Measurements from ENCODE around the gene CTTNBP2.

Gene CTTNBP2

GRCh38 chr7:117685795-117686194 lies 187.4 kb downstream of the CTTNBP2 start:
- H3K27ac Mint-ChIP-seq = no peak overlapping the region
- H3K9me3 Mint-ChIP-seq = no peaks in the 10 kb centered on the region
- H3K36me3 Mint-ChIP-seq = no peaks in the 10 kb centered on the region
- no peak overlapping the region for H3K4me3 Mint-ChIP-seq
- no peaks in the 10 kb centered on the region for H3K4me1 Mint-ChIP-seq
- H3K27me3 Mint-ChIP-seq = no peaks in the 10 kb centered on the region

- Mint-ChIP-seq H3K36me3 (no peaks in the 10 kb centered on the region), H3K4me3 (no peak overlapping the region), H3K27ac (no peak overlapping the region), H3K27me3 (no peaks in the 10 kb centered on the region), H3K9me3 (no peaks in the 10 kb centered on the region), H3K4me1 (no peaks in the 10 kb centered on the region)
These were observed 189.6 kb downstream of the CTTNBP2 start for GRCh38 chr7:117683430-117684175.

- Mint-ChIP-seq H3K4me3 (no peak overlapping the region), H3K4me1 (no peaks in the 10 kb centered on the region), H3K9me3 (no peaks in the 10 kb centered on the region), H3K27ac (no peak overlapping the region), H3K36me3 (no peaks in the 10 kb centered on the region), H3K27me3 (no peaks in the 10 kb centered on the region)
These were observed 190.4 kb downstream of the CTTNBP2 start for GRCh38 chr7:117682681-117683385.

GRCh38 chr7:117679120-117679519 lies 194.1 kb downstream of the CTTNBP2 start:
- H3K27ac Mint-ChIP-seq = no peak overlapping the region
- H3K36me3 Mint-ChIP-seq = no peaks in the 10 kb centered on the region
- H3K27me3 Mint-ChIP-seq = no peaks in the 10 kb centered on the region
- H3K4me3 Mint-ChIP-seq = no peak overlapping the region
- no peaks in the 10 kb centered on the region for H3K4me1 Mint-ChIP-seq
- H3K9me3 Mint-ChIP-seq = no peaks in the 10 kb centered on the region

DNA sequence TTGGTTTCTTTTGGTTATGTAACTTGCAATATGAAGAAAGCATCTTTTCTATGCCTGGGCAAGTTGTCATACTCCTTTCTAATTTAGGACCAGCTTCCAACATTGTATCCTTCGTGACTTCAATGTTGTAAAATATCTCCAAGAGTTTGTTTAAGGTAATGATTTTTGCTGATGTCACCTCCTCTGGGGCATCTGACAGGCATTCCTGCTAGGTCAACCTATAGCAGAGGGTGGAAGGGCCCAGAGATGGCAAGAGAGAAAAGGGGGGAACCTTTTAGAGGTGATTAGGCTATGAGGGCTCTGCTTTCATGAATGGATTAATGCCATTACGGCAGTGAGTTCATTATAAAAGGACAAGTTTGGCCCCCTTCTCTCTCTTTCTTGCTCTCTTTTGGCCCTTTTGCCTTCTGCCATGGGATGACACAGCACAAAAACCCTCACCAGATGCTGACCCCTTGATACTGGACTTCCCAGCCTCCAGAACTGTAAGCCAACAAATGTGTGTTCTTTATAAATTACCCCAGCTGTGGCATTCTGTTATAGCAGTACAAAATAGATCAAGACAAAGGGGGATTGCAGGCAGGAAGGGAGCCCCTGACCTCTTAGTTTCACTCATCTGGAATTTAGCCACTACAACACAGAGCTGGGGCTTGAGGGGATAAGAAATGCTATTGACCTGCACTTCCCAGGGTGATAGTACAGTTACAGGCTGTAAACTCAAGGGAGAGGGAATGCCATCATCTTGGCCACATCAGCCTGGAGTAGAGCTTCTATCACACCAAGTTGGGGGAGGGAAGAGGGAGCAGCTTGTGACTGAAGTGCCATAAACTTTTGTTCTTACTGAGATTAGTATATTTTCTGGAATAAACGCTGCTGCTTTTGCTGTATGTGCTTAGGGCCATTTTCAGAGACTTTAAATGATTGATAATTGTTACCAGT lies 197.5 kb downstream of the CTTNBP2 start:
- no peaks in the 10 kb centered on the region for H3K9me3 Mint-ChIP-seq
- no peaks in the 10 kb centered on the region for H3K27me3 Mint-ChIP-seq
- no peaks in the 10 kb centered on the region for H3K36me3 Mint-ChIP-seq
- H3K27ac Mint-ChIP-seq = no peak overlapping the region
- no peaks in the 10 kb centered on the region for H3K4me1 Mint-ChIP-seq
- H3K4me3 Mint-ChIP-seq = no peak overlapping the region

- H3K36me3 Mint-ChIP-seq = no peaks in the 10 kb centered on the region
- no peaks in the 10 kb centered on the region for H3K4me1 Mint-ChIP-seq
- H3K9me3 Mint-ChIP-seq = no peaks in the 10 kb centered on the region
- no peak overlapping the region for H3K4me3 Mint-ChIP-seq
- no peaks in the 10 kb centered on the region for H3K27me3 Mint-ChIP-seq
- H3K27ac Mint-ChIP-seq = no peak overlapping the region
These were observed 198.6 kb downstream of the CTTNBP2 start for GRCh38 chr7:117674617-117675016.

DNA sequence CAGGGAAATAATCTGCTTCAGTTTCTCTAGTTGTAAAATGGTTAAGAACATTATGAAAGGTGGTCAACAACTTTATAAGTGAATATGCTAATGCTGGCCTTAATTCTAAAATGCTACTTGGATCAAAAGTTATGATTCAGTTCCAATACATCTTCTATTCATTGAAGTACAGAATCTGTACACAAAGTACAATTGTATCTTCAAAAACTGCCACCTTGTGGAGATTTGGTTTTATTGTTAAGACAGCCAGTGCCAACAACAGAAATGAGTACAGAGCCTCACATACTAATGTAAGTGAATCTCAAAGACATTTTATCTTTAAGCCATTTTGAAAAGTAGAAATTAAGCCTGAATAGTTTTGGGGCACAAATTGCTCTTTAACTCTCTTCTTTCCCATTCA lies 199.4 kb downstream of the CTTNBP2 start:
- Mint-ChIP-seq H3K4me3 (no peak overlapping the region), H3K4me1 (no peaks in the 10 kb centered on the region), H3K36me3 (no peaks in the 10 kb centered on the region), H3K9me3 (no peaks in the 10 kb centered on the region), H3K27me3 (no peaks in the 10 kb centered on the region), H3K27ac (no peak overlapping the region)

DNA sequence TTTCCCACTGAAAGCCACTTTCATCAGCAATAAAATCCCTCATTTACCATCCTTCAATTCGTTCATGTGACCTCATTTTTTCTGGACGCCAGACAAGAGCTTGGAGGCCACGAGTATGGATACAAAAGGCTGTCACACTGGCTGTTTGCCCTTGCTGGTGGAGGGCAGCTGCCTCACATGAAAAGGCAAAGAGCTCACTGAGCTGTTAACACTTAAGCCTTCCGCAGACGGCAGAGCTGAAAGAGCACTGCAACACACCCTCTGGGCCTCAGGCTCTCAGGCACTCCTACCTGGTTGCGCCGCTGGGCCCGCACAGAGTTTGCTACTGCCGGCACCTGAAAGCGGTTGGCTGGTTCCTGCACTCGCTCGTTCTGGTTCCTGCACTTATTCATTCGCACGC lies 199.9 kb downstream of the CTTNBP2 start:
- Mint-ChIP-seq H3K27ac (no peak overlapping the region), H3K27me3 (no peaks in the 10 kb centered on the region), H3K4me3 (no peak overlapping the region), H3K4me1 (no peaks in the 10 kb centered on the region), H3K9me3 (no peaks in the 10 kb centered on the region), H3K36me3 (no peaks in the 10 kb centered on the region)

- Mint-ChIP-seq H3K9me3 (no peaks in the 10 kb centered on the region), H3K36me3 (no peaks in the 10 kb centered on the region), H3K27me3 (no peaks in the 10 kb centered on the region), H3K27ac (no peak overlapping the region), H3K4me3 (no peak overlapping the region), H3K4me1 (no peaks in the 10 kb centered on the region)
These were observed 200.8 kb downstream of the CTTNBP2 start for GRCh38 chr7:117672453-117672852.

DNA sequence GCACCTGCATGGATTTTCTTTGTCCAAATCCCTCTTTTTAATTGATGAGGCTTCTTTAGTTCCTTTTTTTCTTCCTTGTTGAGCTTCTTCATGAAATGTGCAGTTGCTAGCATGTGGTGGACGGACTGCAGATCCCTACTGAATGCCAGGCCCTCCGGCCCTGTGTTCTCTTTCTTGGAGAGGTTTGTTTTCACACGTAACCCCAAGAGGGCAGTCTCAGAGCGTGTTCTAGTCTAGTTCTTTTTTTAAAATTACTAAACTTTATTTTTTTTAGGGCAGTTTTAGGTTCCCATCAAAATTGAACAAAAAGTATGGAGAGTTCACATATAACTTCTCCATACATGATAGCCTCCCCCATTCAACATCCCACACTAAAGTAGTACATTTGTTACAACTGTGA lies 203.4 kb downstream of the CTTNBP2 start:
- no peaks in the 10 kb centered on the region for H3K27me3 Mint-ChIP-seq

DNA sequence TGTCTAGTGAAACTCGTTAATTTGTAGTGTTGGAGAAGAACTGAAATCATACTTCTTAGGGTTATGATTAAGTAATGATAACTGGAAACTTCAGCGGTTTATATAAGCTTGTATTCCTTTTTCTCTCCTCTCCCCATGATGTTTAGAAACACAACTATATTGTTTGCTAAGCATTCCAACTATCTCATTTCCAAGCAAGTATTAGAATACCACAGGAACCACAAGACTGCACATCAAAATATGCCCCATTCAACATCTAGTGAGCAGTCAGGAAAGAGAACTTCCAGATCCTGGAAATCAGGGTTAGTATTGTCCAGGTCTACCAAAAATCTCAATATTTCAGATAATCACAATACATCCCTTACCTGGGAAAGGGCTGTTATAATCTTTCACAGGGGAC lies 205.8 kb downstream of the CTTNBP2 start:
- Mint-ChIP-seq H3K36me3 (no peaks in the 10 kb centered on the region), H3K27ac (no peak overlapping the region), H3K9me3 (no peaks in the 10 kb centered on the region), H3K4me3 (no peak overlapping the region), H3K27me3 (no peaks in the 10 kb centered on the region), H3K4me1 (no peaks in the 10 kb centered on the region)

More for the DNA sequence above, 203.4 kb downstream of the CTTNBP2 start:
- no peak overlapping the region for H3K27ac Mint-ChIP-seq
- no peaks in the 10 kb centered on the region for H3K4me1 Mint-ChIP-seq
- H3K4me3 Mint-ChIP-seq = no peak overlapping the region
- no peaks in the 10 kb centered on the region for H3K36me3 Mint-ChIP-seq
- no peaks in the 10 kb centered on the region for H3K9me3 Mint-ChIP-seq

DNA sequence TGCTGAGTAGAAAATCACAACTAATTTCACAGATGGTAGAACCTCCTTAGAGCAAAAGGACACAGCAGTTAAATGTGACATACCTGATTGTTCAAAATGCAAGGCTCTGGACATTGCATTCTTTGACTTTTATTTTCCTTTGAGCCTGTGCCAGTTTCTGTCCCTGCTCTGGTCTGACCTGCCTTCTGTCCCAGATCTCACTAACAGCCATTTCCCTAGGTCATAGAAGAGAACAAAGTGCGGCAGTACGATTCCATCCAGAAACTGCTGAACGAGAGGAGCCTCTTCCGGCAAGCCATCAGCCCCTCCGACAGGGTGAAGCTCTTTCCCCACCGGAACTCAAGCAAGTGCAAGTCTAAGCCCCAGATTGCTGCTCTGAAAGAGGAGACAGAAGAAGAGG lies 206.6 kb downstream of the CTTNBP2 start:
- Mint-ChIP-seq H3K27ac (no peak overlapping the region), H3K36me3 (no peaks in the 10 kb centered on the region), H3K9me3 (no peaks in the 10 kb centered on the region), H3K27me3 (no peaks in the 10 kb centered on the region), H3K4me1 (no peaks in the 10 kb centered on the region), H3K4me3 (no peak overlapping the region)

DNA sequence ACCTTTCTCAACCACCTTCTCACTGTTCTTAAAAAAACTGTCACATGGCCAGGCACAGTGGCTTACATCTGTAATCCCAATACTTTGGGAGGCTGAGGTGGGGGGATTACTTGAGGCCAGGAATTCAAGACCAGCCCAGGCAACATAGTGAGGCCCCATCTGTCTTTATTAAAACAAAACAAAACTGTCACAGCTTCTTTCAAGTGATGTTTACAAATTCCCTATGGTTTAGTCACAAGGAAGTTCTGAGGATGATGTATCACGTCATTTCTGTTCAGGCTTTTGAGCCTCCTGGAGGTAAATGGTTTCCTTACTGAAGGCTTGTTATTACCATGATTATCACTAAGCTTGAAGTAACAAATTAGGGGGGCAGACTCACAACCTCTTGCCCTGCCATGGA lies 207.2 kb downstream of the CTTNBP2 start:
- no peaks in the 10 kb centered on the region for H3K9me3 Mint-ChIP-seq
- no peaks in the 10 kb centered on the region for H3K27me3 Mint-ChIP-seq
- no peaks in the 10 kb centered on the region for H3K4me1 Mint-ChIP-seq
- H3K36me3 Mint-ChIP-seq = no peaks in the 10 kb centered on the region
- H3K4me3 Mint-ChIP-seq = no peak overlapping the region
- H3K27ac Mint-ChIP-seq = no peak overlapping the region

- Mint-ChIP-seq H3K4me1 (no peaks in the 10 kb centered on the region), H3K27me3 (no peaks in the 10 kb centered on the region), H3K4me3 (no peak overlapping the region), H3K9me3 (no peaks in the 10 kb centered on the region), H3K27ac (no peak overlapping the region), H3K36me3 (no peaks in the 10 kb centered on the region)
These were observed 207.9 kb downstream of the CTTNBP2 start for GRCh38 chr7:117665368-117665767.

DNA sequence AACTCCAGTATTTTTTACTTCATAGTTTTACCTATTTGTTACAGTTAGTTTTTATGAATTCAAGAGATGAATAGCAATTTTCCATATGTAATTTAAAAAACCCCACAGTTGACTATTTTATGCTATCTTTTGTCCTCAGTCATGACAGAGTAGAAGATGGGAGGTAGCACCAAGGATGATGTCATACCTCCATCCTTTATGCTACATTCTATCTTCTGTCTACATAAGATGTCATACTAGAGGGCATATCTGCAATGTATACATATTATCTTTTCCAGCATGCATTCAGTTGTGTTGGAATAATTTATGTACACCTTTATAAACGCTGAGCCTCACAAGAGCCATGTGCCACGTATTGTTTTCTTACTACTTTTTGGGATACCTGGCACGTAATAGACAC lies 209.2 kb downstream of the CTTNBP2 start:
- no peak overlapping the region for H3K27ac Mint-ChIP-seq
- H3K27me3 Mint-ChIP-seq = no peaks in the 10 kb centered on the region
- H3K4me1 Mint-ChIP-seq = no peaks in the 10 kb centered on the region
- no peak overlapping the region for H3K4me3 Mint-ChIP-seq
- H3K9me3 Mint-ChIP-seq = no peaks in the 10 kb centered on the region
- no peaks in the 10 kb centered on the region for H3K36me3 Mint-ChIP-seq

DNA sequence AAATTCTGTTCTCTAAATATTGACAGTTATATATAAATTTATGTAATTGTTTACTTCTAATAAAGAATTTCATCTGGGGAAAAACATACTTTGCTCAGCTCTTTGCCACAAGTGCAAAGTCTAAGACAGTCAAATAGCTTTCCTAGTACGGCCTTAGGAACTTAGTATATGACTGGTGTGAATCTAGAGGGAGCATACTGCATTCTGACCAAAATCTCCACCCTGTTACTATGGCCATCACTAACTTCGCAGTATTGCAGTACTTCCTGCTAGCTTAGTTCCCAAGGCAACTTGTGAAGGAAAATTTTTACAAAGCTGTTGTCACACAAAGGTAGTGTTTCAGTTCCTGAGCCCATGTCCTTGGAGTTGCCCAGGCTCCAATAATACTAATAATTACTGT lies 211.9 kb downstream of the CTTNBP2 start:
- Mint-ChIP-seq H3K4me1 (no peaks in the 10 kb centered on the region), H3K4me3 (no peak overlapping the region), H3K27ac (no peak overlapping the region), H3K27me3 (no peaks in the 10 kb centered on the region), H3K36me3 (no peaks in the 10 kb centered on the region), H3K9me3 (no peaks in the 10 kb centered on the region)

Measured in activated naive CD4-positive, alpha-beta T cell treated with anti-CD3 and anti-CD28 coated beads, Interleukin-2, amount 50 U/mL, for 24 hours (primary cell).